ENCODE data around the gene PAM. TPM values are rescaled to one million over a fixed set of nuclear protein-coding genes. Genes with fewer than 3 reads are reported as not detected.
A peak's percentile ranks its signal among the peaks of the same experiment; 100 is the strongest.

The PAM gene
- total RNA-seq, 1 donor from 2014 or later: 171 TPM

DNA sequence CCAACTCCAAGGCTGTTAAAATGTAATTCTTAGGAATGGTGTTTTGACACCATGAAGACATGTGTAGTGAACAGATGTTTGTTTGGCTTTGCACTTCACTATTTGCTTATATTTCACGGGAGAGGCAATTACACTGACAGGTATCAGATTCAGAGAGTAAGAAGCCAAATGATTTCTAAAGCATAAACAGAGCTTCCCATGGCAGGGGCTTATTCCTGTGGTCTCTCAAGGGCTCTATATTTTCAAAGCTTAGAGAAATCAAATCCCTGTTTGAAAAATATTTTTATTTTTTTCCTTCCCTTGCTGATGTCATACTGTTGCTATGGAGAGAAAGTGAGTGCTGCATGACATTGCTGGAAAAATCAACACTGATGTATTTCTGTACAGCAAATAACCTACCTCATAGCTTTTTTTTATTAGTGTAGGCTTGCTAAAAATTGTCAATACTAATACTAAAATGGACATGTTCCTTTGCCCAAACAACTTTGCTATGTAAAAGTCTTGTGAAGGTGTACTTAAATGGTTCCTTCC is 203.4 kb downstream of the PAM start:
- ATAC-seq: peak in 1 of 2 donors; percentile 73
- Histone ChIP-seq H3K4me1 (no peaks in the 10 kb centered on the region), H3K27me3 (ENCODE audit: low read depth) (no peaks in the 10 kb centered on the region), H3K4me3 (no peak overlapping the region), H3K27ac (no peak overlapping the region), H3K9me3 (no peaks in the 10 kb centered on the region), H3K36me3 (no peaks in the 10 kb centered on the region)
- TF ChIP-seq, protein P1, sequence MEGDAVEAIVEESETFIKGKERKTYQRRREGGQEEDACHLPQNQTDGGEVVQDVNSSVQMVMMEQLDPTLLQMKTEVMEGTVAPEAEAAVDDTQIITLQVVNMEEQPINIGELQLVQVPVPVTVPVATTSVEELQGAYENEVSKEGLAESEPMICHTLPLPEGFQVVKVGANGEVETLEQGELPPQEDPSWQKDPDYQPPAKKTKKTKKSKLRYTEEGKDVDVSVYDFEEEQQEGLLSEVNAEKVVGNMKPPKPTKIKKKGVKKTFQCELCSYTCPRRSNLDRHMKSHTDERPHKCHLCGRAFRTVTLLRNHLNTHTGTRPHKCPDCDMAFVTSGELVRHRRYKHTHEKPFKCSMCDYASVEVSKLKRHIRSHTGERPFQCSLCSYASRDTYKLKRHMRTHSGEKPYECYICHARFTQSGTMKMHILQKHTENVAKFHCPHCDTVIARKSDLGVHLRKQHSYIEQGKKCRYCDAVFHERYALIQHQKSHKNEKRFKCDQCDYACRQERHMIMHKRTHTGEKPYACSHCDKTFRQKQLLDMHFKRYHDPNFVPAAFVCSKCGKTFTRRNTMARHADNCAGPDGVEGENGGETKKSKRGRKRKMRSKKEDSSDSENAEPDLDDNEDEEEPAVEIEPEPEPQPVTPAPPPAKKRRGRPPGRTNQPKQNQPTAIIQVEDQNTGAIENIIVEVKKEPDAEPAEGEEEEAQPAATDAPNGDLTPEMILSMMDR (IDR thresholded peaks at IDR 0.05): no peak
- intact Hi-C loops (cut with DNase I): no loop called here
- no peak for DNase-seq

DNA sequence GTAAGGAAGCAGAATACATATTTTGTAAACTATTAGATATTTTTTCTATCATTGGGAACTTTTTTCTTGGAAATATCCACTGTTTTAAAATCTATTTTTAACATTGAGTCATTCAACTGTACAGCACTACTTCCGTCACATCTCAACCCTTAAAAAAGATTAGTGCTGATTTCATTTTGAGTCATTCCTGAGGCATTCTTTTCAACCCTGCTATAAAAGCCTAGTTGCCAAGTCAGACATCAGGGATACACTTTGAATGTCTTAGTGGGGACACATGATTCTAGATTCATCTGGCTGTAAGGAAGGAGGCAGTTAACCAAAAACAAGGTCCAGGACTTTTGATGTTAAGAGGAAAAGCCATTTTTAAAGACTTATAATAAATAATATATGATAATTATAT is 203.9 kb downstream of the PAM start:
- no peaks in the 10 kb centered on the region for H3K36me3 ChIP-seq
- H3K9me3 ChIP-seq: no peaks in the 10 kb centered on the region
- no peak overlapping the region for H3K27ac ChIP-seq
- intact Hi-C loops (cut with DNase I): no loop called here
- H3K4me1 ChIP-seq: no peaks in the 10 kb centered on the region
- H3K4me3 ChIP-seq: no peak overlapping the region
- TF ChIP-seq, protein P1 (IDR thresholded peaks at IDR 0.05): no peak
- peak; percentile 19 to 69 for ATAC-seq
- no peak for DNase-seq
- H3K27me3 ChIP-seq (ENCODE audit: low read depth): no peaks in the 10 kb centered on the region

DNA sequence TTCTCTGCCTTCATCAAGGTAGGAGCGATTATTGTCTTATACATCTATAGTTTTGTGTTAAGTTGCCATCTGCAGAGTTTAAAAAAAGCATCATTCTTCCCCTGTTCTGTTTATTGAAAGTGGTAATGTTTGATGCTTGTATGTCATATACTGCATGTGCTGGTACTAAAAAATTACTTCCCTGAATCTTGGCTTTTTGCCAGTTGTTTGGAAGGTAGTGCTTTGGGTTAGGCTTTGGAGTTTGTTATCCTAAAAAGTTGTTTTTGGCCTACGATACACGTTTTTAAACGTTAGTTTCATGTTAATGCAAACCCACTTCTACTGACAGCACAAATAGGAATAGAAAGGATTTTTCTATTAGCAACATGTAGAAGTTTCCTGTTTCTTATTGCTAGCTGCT is 206.6 kb downstream of the PAM start:
- no peak overlapping the region for H3K4me3 ChIP-seq
- H3K9me3 ChIP-seq: no peaks in the 10 kb centered on the region
- intact Hi-C loops (cut with DNase I): no loop called here
- ATAC-seq: no peak
- no peak overlapping the region for H3K27ac ChIP-seq
- DNase-seq: no peak
- TF ChIP-seq, protein P1 (IDR thresholded peaks at IDR 0.05): no peak
- no peaks in the 10 kb centered on the region for H3K4me1 ChIP-seq
- H3K27me3 ChIP-seq (ENCODE audit: low read depth): no peaks in the 10 kb centered on the region
- H3K36me3 ChIP-seq: no peaks in the 10 kb centered on the region

DNA sequence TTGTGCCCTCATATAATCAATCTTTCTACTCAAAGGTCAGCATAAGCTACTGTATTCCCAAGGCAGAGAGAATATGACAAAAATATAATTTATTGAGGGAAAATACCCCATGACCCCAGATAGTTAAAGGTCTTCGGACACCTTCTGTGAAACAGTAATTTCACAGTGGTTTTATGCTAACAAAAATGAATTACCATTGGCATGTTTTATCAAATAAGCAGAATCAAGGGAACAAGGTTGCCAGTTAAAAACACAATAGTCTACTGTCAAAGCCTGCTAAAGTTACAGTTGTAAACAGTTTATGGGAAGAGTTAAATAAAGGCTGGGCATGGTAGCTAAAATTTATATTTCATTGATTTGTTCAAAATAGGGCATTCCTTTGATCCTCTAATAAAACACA is 210.5 kb downstream of the PAM start:
- no peaks in the 10 kb centered on the region for H3K9me3 ChIP-seq
- no peaks in the 10 kb centered on the region for H3K36me3 ChIP-seq
- H3K27ac ChIP-seq: no peak overlapping the region
- intact Hi-C loops (cut with DNase I): no loop called here
- H3K4me3 ChIP-seq: no peak overlapping the region
- ATAC-seq (no peak), DNase-seq (no peak)
- H3K27me3 ChIP-seq (ENCODE audit: low read depth): no peaks in the 10 kb centered on the region
- no peaks in the 10 kb centered on the region for H3K4me1 ChIP-seq
- TF ChIP-seq, protein P1 (IDR thresholded peaks at IDR 0.05): no peak

DNA sequence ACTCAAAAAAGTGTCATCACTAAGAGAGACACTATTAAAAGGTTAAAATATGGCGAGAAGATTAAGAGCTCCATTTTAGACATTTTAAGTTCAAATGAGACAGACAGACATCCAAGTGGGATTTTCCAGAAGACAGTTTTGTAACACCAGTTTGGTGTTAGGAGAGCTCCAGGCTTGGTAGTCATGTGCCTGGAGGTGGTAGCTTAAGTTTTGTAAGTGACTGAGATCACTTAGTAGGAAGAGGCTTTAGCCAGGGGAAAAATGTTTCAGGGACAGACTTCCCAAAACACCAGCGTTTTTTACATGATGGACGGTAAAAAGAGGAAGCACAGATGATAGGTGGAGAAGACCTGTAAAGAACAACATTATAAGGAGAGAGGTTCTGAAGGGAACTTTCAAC is 214.5 kb downstream of the PAM start:
- no peak for DNase-seq
- TF ChIP-seq, protein P1 (IDR thresholded peaks at IDR 0.05): no peak
- no peaks in the 10 kb centered on the region for H3K36me3 ChIP-seq
- intact Hi-C loops (cut with DNase I): no loop called here
- no peaks in the 10 kb centered on the region for H3K4me1 ChIP-seq
- no peaks in the 10 kb centered on the region for H3K27me3 ChIP-seq (ENCODE audit: low read depth)
- no peak for ATAC-seq
- no peak overlapping the region for H3K27ac ChIP-seq
- no peak overlapping the region for H3K4me3 ChIP-seq
- H3K9me3 ChIP-seq: no peaks in the 10 kb centered on the region

Measured in lower lobe of right lung (tissue), 2 donors.